GM12891 (cell line): ENCODE measurements around the gene FNIP1.
"Not testable (repeated sequence)": the region's sequence is repeated elsewhere in the genome, so short reads cannot be mapped to it uniquely, and the experiment has no call there.

Experiments
- POLR2A ChIP-seq: IDR thresholded peaks from 2 replicates; pipeline ENCODE4 v1.6.1; 2011; ENCODE audit warnings: low read depth, low read length, control low read depth
- POLR2AphosphoS5 ChIP-seq: IDR thresholded peaks from 2 replicates; pipeline ENCODE4 v1.6.1; 2011; ENCODE audit warnings: low read depth, low read length, control low read depth
- POU2F2 ChIP-seq: IDR thresholded peaks from 2 replicates; pipeline ENCODE4 v1.6.1; 2011; ENCODE audit warnings: low read depth, mild to moderate bottlenecking, control low read depth, low read length, moderate library complexity

DNA sequence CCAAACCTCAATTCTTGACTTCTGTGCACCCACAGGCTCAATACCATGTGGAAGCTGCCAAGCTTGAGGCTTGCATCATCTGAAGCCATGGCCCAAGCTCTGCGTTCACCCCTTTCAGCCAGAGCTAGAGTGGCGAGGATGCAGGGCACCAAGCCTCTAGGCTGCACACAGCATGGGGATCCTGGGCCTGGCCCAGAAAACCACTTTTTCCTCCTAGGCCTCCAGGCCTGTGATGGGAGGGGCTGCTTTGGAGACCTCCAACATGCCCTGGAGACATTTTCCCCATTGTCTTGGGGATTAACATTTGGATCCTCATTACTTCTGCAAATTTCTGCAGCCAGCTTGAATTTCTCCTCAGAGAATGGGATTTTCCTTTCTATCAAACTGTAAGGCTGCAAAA is 35.9 kb upstream of the FNIP1 start:
- TF ChIP-seq POLR2AphosphoS5, POU2F2, POLR2A: not testable (repeated sequence)
